Measurements from ENCODE around the gene VRK3.

Gene VRK3

GRCh38 chr19:50016225-50016807, 8.9 kb downstream of the VRK3 start:
- H3K4me3 ChIP-seq (ENCODE audit: low read length): no peak overlapping the region
- TF ChIP-seq ZNF274 (IDR thresholded peaks at IDR 0.05; ENCODE audit: low read depth, low read length): no peak

- no peak overlapping the region for H3K4me3 ChIP-seq (ENCODE audit: low read length)
- no peak for TF ChIP-seq ZNF274 (IDR thresholded peaks at IDR 0.05; ENCODE audit: low read depth, low read length)
Observed at GRCh38 chr19:50008532-50008931, 16.6 kb downstream of the VRK3 start.

- no peak overlapping the region for H3K4me3 ChIP-seq (ENCODE audit: low read length)
- TF ChIP-seq ZNF274 (IDR thresholded peaks at IDR 0.05; ENCODE audit: low read depth, low read length): no peak
Observed at GRCh38 chr19:50007947-50008346, 17.2 kb downstream of the VRK3 start.

GRCh38 chr19:50007170-50007569, 18.0 kb downstream of the VRK3 start:
- no peak for TF ChIP-seq ZNF274 (IDR thresholded peaks at IDR 0.05; ENCODE audit: low read depth, low read length)
- no peak overlapping the region for H3K4me3 ChIP-seq (ENCODE audit: low read length)

- H3K4me3 ChIP-seq (ENCODE audit: low read length): no peak overlapping the region
- no peak for TF ChIP-seq ZNF274 (IDR thresholded peaks at IDR 0.05; ENCODE audit: low read depth, low read length)
Observed at GRCh38 chr19:50005428-50005827, 19.7 kb downstream of the VRK3 start.

GRCh38 chr19:50003810-50004419, 21.3 kb downstream of the VRK3 start:
- H3K4me3 ChIP-seq (ENCODE audit: low read length): no peak overlapping the region
- TF ChIP-seq ZNF274 (IDR thresholded peaks at IDR 0.05; ENCODE audit: low read depth, low read length): no peak

- TF ChIP-seq ZNF274 (IDR thresholded peaks at IDR 0.05; ENCODE audit: low read depth, low read length): no peak
- H3K4me3 ChIP-seq (ENCODE audit: low read length): no peak overlapping the region
Observed at GRCh38 chr19:50003254-50003788, 21.9 kb downstream of the VRK3 start.

GRCh38 chr19:50002386-50002960, 22.7 kb downstream of the VRK3 start:
- no peak overlapping the region for H3K4me3 ChIP-seq (ENCODE audit: low read length)
- TF ChIP-seq ZNF274 (IDR thresholded peaks at IDR 0.05; ENCODE audit: low read depth, low read length): no peak

GRCh38 chr19:50001775-50002174, 23.4 kb downstream of the VRK3 start:
- no peak for TF ChIP-seq ZNF274 (IDR thresholded peaks at IDR 0.05; ENCODE audit: low read depth, low read length)
- no peak overlapping the region for H3K4me3 ChIP-seq (ENCODE audit: low read length)

- no peak overlapping the region for H3K4me3 ChIP-seq (ENCODE audit: low read length)
- no peak for TF ChIP-seq ZNF274 (IDR thresholded peaks at IDR 0.05; ENCODE audit: low read depth, low read length)
Observed at GRCh38 chr19:50000841-50001557, 24.2 kb downstream of the VRK3 start.

GRCh38 chr19:50000038-50000840, 24.9 kb downstream of the VRK3 start:
- H3K4me3 ChIP-seq (ENCODE audit: low read length): no peak overlapping the region
- TF ChIP-seq ZNF274 (IDR thresholded peaks at IDR 0.05; ENCODE audit: low read depth, low read length): no peak

GRCh38 chr19:49999371-50000010, 25.7 kb downstream of the VRK3 start:
- no peak for TF ChIP-seq ZNF274 (IDR thresholded peaks at IDR 0.05; ENCODE audit: low read depth, low read length)
- no peak overlapping the region for H3K4me3 ChIP-seq (ENCODE audit: low read length)

GRCh38 chr19:49997709-49998108, 27.5 kb downstream of the VRK3 start:
- TF ChIP-seq ZNF274 (IDR thresholded peaks at IDR 0.05; ENCODE audit: low read depth, low read length): no peak
- H3K4me3 ChIP-seq (ENCODE audit: low read length): no peak overlapping the region

All from GM08714 (cell line).